Right atrium auricular region (tissue), 2 donors: Measurements from ENCODE around the gene NPHP4. TPM values are rescaled to one million over a fixed set of nuclear protein-coding genes. Genes with fewer than 3 reads are reported as not detected.

Source experiments
- microRNA-seq, 2 donors: library from miRNA; unstranded; fragments of <30 nt; microRNA quantifications; one replicate each; pipeline ENCODE4, GENCODE V29; 2016 to 2017; ENCODE audit warnings: borderline number of aligned reads in 2 of 2, borderline replicate concordance in 1 of 2
- total RNA-seq, 2 donors: library from RNA; depleted of rRNA; stranded (reverse); fragments of >200 nt; gene quantifications; one replicate each; pipeline ENCODE4 v1.1.0, GENCODE V29; 2016

Gene NPHP4
- total RNA-seq, 2 donors from 2014 or later = 3.0 to 4.3 TPM

Small RNA genes lying within 50 kb of the gene (microRNA-seq; reads per million reads assigned to microRNA genes)
- gene MIR4689 = 0 reads per million in 2 donors

Other genes with a start within 250 kb of the NPHP4 start
- gene KCNAB2, start 53.5 kb upstream of the NPHP4 start, total RNA-seq = 10 to 100 TPM in 1 of 2 donors, 1 to 10 TPM in 1; 9.3 to 14.3 TPM
- gene CHD5, start 187.9 kb upstream of the NPHP4 start, total RNA-seq = 1 to 10 TPM in 1 of 2 donors, under 1 TPM in 1; 0.07 to 2.0 TPM
- gene RPL22, start 207.2 kb upstream of the NPHP4 start, total RNA-seq = 100 to 1,000 TPM in 1 of 2 donors, 10 to 100 TPM in 1; 75.4 to 115 TPM
- gene RNF207, start 213.7 kb upstream of the NPHP4 start, total RNA-seq = 10 to 100 TPM; 28.9 to 53.0 TPM
- gene ICMT, start 243.5 kb upstream of the NPHP4 start, total RNA-seq = 10 to 100 TPM; 71.4 to 74.4 TPM